Stomach (tissue), 4 donors: ENCODE measurements around the gene ZNF827.

Experiments
- POLR2A ChIP-seq, 4 donors: fragments of 450-650 bp; IDR thresholded peaks; one replicate each; pipeline ENCODE4 v1.6.1; 2016; ENCODE audit warnings: antibody characterized with exemption in 4 of 4, control low read depth in 2 of 4, mild to moderate bottlenecking in 1 of 4, moderate library complexity in 1 of 4
- POLR2AphosphoS5 ChIP-seq, 3 donors: sonication (generic); formaldehyde crosslinking; IDR thresholded peaks; one replicate each; pipeline ENCODE4 v1.6.1; 2016; ENCODE audit warnings: antibody characterized with exemption in 3 of 3
- TF ChIP-seq, protein P1 (sequence below), 7 experiments: fragments of 450-650 bp in 4 of 7; fragments of 200-600 bp in 3 of 7; sonication (generic) in 3 of 7; IDR thresholded peaks; one replicate each; pipeline ENCODE4 v1.5.1; 2016 to 2019; ENCODE audit warnings: antibody characterized with exemption in 7 of 7, control low read depth in 2 of 7, mild to moderate bottlenecking in 1 of 7

DNA sequence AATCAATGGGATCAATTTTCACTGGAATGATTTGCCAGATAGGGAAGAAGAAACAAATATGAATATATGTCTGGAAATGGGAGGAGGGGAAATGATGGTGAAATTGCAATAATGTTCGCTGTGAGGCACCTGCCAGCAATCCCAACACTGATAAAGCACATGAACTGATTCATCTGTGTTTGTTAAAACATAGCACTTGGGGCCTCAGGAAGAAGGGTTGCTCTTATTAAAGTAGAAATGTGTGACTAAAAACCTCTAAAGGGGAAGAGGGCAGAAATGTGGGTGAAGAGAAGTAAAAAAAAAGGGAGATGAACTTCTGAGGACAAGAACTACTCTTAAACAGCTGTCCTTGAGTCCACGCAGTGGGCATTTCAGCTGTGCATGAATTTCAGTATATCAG lies 157.3 kb downstream of the ZNF827 start:
- TF ChIP-seq, protein P1, sequence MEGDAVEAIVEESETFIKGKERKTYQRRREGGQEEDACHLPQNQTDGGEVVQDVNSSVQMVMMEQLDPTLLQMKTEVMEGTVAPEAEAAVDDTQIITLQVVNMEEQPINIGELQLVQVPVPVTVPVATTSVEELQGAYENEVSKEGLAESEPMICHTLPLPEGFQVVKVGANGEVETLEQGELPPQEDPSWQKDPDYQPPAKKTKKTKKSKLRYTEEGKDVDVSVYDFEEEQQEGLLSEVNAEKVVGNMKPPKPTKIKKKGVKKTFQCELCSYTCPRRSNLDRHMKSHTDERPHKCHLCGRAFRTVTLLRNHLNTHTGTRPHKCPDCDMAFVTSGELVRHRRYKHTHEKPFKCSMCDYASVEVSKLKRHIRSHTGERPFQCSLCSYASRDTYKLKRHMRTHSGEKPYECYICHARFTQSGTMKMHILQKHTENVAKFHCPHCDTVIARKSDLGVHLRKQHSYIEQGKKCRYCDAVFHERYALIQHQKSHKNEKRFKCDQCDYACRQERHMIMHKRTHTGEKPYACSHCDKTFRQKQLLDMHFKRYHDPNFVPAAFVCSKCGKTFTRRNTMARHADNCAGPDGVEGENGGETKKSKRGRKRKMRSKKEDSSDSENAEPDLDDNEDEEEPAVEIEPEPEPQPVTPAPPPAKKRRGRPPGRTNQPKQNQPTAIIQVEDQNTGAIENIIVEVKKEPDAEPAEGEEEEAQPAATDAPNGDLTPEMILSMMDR (IDR thresholded peaks at IDR 0.05) = no peak
- TF ChIP-seq POLR2A (IDR thresholded peaks at IDR 0.05) = no peak
- TF ChIP-seq POLR2AphosphoS5 (IDR thresholded peaks at IDR 0.05) = no peak
